ENCODE data around the gene MEX3A. TPM values are rescaled to one million over a fixed set of nuclear protein-coding genes. Genes with fewer than 3 reads are reported as not detected.

MEX3A gene
- total RNA-seq, 1 experiment from 2014 or later: 79.1 TPM

GRCh38 chr1:156101880-156102279, 19.6 kb upstream of the MEX3A start:
- H3K36me3 Mint-ChIP-seq: no peaks in the 10 kb centered on the region
- DNase-seq (ENCODE audit: low spot score): no peak
- ChIA-PET POLR2A (interaction anchor here (0.7 to 1.2 kb wide), 2 partner anchors 19 to 181 kb away, joined by 4 to 5 read pairs; partner anchors contain the start of genes MEX3A and SMG5), CTCF (interaction anchor here (1.2 to 29.6 kb wide), 3 partner anchors 23 to 112 kb away, joined by 3 to 1176 read pairs (median 5); partner anchors contain the start of gene LMNA)
- no peak for ATAC-seq
- H3K4me1 Mint-ChIP-seq: peaks cover 47% of the 10 kb centered on the region
- TF ChIP-seq SOX15 (CRISPR knock-in tag; IDR thresholded peaks at IDR 0.05) (no peak), HMGA2 (CRISPR knock-in tag; IDR thresholded peaks at IDR 0.05) (no peak), MLX (CRISPR knock-in tag; IDR thresholded peaks at IDR 0.05) (no peak), GTF2I (CRISPR knock-in tag; conservative IDR thresholded peaks at IDR 0.05) (no peak), ZNF423 (CRISPR knock-in tag; IDR thresholded peaks at IDR 0.05) (no peak), PRRX2 (CRISPR knock-in tag; IDR thresholded peaks at IDR 0.05) (no peak), RELA (CRISPR knock-in tag; IDR thresholded peaks at IDR 0.05; ENCODE audit: borderline replicate concordance) (no peak), NR1H2 (CRISPR knock-in tag; IDR thresholded peaks at IDR 0.05) (no peak), NR2C2 (CRISPR knock-in tag; IDR thresholded peaks at IDR 0.05) (no peak), CBFB (CRISPR knock-in tag; IDR thresholded peaks at IDR 0.05; ENCODE audit: low read depth) (no peak), GRHL2 (CRISPR knock-in tag; IDR thresholded peaks at IDR 0.05; ENCODE audit: insufficient replicate concordance, severe bottlenecking) (no peak), SP1 (CRISPR knock-in tag; conservative IDR thresholded peaks at IDR 0.05) (no peak), AR (CRISPR knock-in tag; IDR thresholded peaks at IDR 0.05) (no peak)
- TF ChIP-seq, protein P1, sequence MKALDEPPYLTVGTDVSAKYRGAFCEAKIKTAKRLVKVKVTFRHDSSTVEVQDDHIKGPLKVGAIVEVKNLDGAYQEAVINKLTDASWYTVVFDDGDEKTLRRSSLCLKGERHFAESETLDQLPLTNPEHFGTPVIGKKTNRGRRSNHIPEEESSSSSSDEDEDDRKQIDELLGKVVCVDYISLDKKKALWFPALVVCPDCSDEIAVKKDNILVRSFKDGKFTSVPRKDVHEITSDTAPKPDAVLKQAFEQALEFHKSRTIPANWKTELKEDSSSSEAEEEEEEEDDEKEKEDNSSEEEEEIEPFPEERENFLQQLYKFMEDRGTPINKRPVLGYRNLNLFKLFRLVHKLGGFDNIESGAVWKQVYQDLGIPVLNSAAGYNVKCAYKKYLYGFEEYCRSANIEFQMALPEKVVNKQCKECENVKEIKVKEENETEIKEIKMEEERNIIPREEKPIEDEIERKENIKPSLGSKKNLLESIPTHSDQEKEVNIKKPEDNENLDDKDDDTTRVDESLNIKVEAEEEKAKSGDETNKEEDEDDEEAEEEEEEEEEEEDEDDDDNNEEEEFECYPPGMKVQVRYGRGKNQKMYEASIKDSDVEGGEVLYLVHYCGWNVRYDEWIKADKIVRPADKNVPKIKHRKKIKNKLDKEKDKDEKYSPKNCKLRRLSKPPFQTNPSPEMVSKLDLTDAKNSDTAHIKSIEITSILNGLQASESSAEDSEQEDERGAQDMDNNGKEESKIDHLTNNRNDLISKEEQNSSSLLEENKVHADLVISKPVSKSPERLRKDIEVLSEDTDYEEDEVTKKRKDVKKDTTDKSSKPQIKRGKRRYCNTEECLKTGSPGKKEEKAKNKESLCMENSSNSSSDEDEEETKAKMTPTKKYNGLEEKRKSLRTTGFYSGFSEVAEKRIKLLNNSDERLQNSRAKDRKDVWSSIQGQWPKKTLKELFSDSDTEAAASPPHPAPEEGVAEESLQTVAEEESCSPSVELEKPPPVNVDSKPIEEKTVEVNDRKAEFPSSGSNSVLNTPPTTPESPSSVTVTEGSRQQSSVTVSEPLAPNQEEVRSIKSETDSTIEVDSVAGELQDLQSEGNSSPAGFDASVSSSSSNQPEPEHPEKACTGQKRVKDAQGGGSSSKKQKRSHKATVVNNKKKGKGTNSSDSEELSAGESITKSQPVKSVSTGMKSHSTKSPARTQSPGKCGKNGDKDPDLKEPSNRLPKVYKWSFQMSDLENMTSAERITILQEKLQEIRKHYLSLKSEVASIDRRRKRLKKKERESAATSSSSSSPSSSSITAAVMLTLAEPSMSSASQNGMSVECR (CRISPR knock-in tag; IDR thresholded peaks at IDR 0.05; ENCODE audit: borderline replicate concordance): no peak
- TF ChIP-seq, protein P2, sequence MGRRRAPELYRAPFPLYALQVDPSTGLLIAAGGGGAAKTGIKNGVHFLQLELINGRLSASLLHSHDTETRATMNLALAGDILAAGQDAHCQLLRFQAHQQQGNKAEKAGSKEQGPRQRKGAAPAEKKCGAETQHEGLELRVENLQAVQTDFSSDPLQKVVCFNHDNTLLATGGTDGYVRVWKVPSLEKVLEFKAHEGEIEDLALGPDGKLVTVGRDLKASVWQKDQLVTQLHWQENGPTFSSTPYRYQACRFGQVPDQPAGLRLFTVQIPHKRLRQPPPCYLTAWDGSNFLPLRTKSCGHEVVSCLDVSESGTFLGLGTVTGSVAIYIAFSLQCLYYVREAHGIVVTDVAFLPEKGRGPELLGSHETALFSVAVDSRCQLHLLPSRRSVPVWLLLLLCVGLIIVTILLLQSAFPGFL (CRISPR knock-in tag; IDR thresholded peaks at IDR 0.05; ENCODE audit: borderline replicate concordance): no peak
- peak overlapping the region; percentile 57; the same call in 1 of the 2 replicates for H3K27ac Mint-ChIP-seq
- H3K9me3 Mint-ChIP-seq: no peaks in the 10 kb centered on the region
- H3K4me3 Mint-ChIP-seq: no peak overlapping the region
- H3K27me3 Mint-ChIP-seq (ENCODE audit: low read depth): no peaks in the 10 kb centered on the region

GRCh38 chr1:156100205-156100995, 18.1 kb upstream of the MEX3A start:
- Mint-ChIP-seq H3K4me3 (no peak overlapping the region), H3K27me3 (ENCODE audit: low read depth) (no peaks in the 10 kb centered on the region), H3K27ac (no peak overlapping the region), H3K36me3 (no peaks in the 10 kb centered on the region), H3K4me1 (peaks cover 47% of the 10 kb centered on the region), H3K9me3 (no peaks in the 10 kb centered on the region)
- ATAC-seq (no peak), DNase-seq (ENCODE audit: low spot score) (no peak)
- ChIA-PET POLR2A (interaction anchor here (0.6 kb wide), 1 partner anchor 17 kb away, joined by 3 read pairs; no protein-coding TSS in a partner anchor), CTCF (interaction anchor here (1.1 to 29.6 kb wide), 8 partner anchors 10 to 125 kb away, joined by 3 to 1176 read pairs (median 3); partner anchors contain the start of gene LMNA)
- no peak for TF ChIP-seq KAT7 (CRISPR knock-in tag; IDR thresholded peaks at IDR 0.05; ENCODE audit: borderline replicate concordance)
- TF ChIP-seq, protein P3, sequence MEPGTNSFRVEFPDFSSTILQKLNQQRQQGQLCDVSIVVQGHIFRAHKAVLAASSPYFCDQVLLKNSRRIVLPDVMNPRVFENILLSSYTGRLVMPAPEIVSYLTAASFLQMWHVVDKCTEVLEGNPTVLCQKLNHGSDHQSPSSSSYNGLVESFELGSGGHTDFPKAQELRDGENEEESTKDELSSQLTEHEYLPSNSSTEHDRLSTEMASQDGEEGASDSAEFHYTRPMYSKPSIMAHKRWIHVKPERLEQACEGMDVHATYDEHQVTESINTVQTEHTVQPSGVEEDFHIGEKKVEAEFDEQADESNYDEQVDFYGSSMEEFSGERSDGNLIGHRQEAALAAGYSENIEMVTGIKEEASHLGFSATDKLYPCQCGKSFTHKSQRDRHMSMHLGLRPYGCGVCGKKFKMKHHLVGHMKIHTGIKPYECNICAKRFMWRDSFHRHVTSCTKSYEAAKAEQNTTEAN (CRISPR knock-in tag; IDR thresholded peaks at IDR 0.05): no peak
- TF ChIP-seq, protein P4, sequence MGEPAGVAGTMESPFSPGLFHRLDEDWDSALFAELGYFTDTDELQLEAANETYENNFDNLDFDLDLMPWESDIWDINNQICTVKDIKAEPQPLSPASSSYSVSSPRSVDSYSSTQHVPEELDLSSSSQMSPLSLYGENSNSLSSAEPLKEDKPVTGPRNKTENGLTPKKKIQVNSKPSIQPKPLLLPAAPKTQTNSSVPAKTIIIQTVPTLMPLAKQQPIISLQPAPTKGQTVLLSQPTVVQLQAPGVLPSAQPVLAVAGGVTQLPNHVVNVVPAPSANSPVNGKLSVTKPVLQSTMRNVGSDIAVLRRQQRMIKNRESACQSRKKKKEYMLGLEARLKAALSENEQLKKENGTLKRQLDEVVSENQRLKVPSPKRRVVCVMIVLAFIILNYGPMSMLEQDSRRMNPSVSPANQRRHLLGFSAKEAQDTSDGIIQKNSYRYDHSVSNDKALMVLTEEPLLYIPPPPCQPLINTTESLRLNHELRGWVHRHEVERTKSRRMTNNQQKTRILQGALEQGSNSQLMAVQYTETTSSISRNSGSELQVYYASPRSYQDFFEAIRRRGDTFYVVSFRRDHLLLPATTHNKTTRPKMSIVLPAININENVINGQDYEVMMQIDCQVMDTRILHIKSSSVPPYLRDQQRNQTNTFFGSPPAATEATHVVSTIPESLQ (CRISPR knock-in tag; IDR thresholded peaks at IDR 0.05): no peak
- TF ChIP-seq, protein P5, sequence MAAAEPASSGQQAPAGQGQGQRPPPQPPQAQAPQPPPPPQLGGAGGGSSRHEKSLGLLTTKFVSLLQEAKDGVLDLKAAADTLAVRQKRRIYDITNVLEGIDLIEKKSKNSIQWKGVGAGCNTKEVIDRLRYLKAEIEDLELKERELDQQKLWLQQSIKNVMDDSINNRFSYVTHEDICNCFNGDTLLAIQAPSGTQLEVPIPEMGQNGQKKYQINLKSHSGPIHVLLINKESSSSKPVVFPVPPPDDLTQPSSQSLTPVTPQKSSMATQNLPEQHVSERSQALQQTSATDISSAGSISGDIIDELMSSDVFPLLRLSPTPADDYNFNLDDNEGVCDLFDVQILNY (CRISPR knock-in tag; IDR thresholded peaks at IDR 0.05): no peak
- TF ChIP-seq JAZF1 (CRISPR knock-in tag; IDR thresholded peaks at IDR 0.05): no peak
- TF ChIP-seq FOXK1 (CRISPR knock-in tag; IDR thresholded peaks at IDR 0.05): no peak
- TF ChIP-seq NR1H2 (CRISPR knock-in tag; IDR thresholded peaks at IDR 0.05): no peak
- TF ChIP-seq GTF2I (CRISPR knock-in tag; conservative IDR thresholded peaks at IDR 0.05): no peak

All from WTC11 (cell line).